Upper lobe of left lung (tissue), 4 donors: Measurements from ENCODE around the gene RNU4-1.
"Not testable (repeated sequence)": the region's sequence is repeated elsewhere in the genome, so short reads cannot be mapped to it uniquely, and the experiment has no call there.

Source experiments
- POLR2AphosphoS5 ChIP-seq, 2 donors: sonication (generic); formaldehyde crosslinking; IDR thresholded peaks; one replicate each; pipeline ENCODE4 v1.5.1; 2017; ENCODE audit warnings: antibody characterized with exemption in 2 of 2
- TF ChIP-seq, protein P1 (sequence below), 6 experiments: fragments of 450-650 bp in 4 of 6; fragments of 200-600 bp in 2 of 6; sonication (generic) in 2 of 6; IDR thresholded peaks; one replicate each; pipeline ENCODE4 v1.5.1; 2016 to 2019; ENCODE audit warnings: antibody characterized with exemption in 6 of 6

DNA sequence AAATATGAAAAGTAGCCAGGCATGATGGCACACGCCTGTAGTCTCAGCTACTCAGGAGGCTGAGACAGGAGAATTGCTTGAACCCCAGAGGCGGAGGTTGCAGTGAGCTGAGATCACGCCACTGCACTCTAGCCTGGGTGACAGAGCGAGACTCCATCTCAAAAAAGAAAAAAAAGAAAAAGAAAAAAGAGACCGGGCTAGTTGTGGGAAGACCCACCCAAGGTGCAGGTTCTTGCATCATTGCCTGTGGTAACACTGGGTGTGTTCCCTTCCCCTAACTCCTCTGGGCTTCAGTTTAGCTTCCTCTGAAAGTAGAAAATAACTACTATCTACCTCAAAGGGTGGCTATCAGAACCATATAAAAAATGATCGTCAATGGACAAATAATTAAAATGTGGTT is 39.7 kb downstream of the RNU4-1 start:
- TF ChIP-seq, protein P1, sequence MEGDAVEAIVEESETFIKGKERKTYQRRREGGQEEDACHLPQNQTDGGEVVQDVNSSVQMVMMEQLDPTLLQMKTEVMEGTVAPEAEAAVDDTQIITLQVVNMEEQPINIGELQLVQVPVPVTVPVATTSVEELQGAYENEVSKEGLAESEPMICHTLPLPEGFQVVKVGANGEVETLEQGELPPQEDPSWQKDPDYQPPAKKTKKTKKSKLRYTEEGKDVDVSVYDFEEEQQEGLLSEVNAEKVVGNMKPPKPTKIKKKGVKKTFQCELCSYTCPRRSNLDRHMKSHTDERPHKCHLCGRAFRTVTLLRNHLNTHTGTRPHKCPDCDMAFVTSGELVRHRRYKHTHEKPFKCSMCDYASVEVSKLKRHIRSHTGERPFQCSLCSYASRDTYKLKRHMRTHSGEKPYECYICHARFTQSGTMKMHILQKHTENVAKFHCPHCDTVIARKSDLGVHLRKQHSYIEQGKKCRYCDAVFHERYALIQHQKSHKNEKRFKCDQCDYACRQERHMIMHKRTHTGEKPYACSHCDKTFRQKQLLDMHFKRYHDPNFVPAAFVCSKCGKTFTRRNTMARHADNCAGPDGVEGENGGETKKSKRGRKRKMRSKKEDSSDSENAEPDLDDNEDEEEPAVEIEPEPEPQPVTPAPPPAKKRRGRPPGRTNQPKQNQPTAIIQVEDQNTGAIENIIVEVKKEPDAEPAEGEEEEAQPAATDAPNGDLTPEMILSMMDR (IDR thresholded peaks at IDR 0.05), result not testable (repeated sequence)
- TF ChIP-seq POLR2AphosphoS5 (IDR thresholded peaks at IDR 0.05), result peak in 1 of 2 donors; percentile 18
